Stimulated activated naive B cell treated with anti-CD40 and anti-IgM and Interleukin-4, amounts not matched to agents 10 μg/mL and 1 μg/mL and 100 μg/mL, for 72 hours (primary cell): ENCODE data around the gene ALDH1L1.
"Not testable (repeated sequence)": the region's sequence is repeated elsewhere in the genome, so short reads cannot be mapped to it uniquely, and the experiment has no call there.

Experiments used
- ATAC-seq, 2 donors: fragments of 150-1000 bp; cut with Tn5 transposase; replicated peaks; 2 replicates each; pipeline ENCODE4 v1.10.0; 2021; ENCODE audit warnings: moderate library complexity in 1 of 2
- DNase-seq: peaks from one replicate; pipeline ENCODE4 v3.0.0; 2021
- H3K27ac Mint-ChIP-seq: one replicate; pipeline ENCODE4 v1.8.0; 2022; ENCODE audit warnings: mild to moderate bottlenecking, mixed read lengths
- H3K27me3 Mint-ChIP-seq, 2 donors: one replicate each; pipeline ENCODE4 v1.8.0; 2022; ENCODE audit warnings: mixed read lengths in 2 of 2
- H3K36me3 Mint-ChIP-seq, 2 donors: one replicate each; pipeline ENCODE4 v1.8.0; 2022; ENCODE audit warnings: mixed read lengths in 2 of 2, mild to moderate bottlenecking in 1 of 2
- H3K4me1 Mint-ChIP-seq, 2 donors: one replicate each; pipeline ENCODE4 v1.8.0; 2022; ENCODE audit warnings: mixed read lengths in 2 of 2, mild to moderate bottlenecking in 1 of 2
- H3K4me3 Mint-ChIP-seq, 2 donors: one replicate each; pipeline ENCODE4 v1.8.0; 2022; ENCODE audit warnings: mild to moderate bottlenecking in 2 of 2, mixed read lengths in 2 of 2, moderate library complexity in 1 of 2
- H3K9me3 Mint-ChIP-seq, 2 donors: one replicate each; pipeline ENCODE4 v1.8.0; 2022; ENCODE audit warnings: mixed read lengths in 2 of 2, mild to moderate bottlenecking in 1 of 2

Gene ALDH1L1

DNA sequence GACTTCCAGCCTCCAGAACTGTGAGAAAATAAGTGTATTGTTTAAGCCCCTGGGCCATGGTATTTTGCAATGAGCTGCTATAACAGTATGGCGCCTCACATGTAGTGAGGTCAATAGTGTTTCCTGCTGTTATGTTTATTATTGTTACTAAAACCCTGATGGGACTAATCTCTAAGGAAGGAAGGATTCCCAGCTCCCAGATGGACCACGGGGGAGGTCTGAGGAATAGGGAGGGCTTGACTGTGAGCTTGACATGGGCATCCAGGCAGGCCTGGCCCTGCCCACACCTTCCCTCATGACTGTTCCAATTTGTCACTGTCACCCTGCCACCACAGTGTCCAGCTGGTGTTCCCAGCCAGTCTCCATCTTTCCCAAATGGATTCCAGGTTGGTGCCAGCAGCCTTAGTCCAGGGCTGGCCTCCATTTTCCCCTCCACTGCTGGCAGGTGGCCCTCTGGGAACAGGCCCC is 82.0 kb downstream of the ALDH1L1 start:
- H3K4me1 Mint-ChIP-seq, result no peaks in the 10 kb centered on the region
- peaks cover 4 to 7% of the 10 kb centered on the region in 2 donors for H3K27me3 Mint-ChIP-seq
- no peak overlapping the region for H3K4me3 Mint-ChIP-seq
- no peak overlapping the region for H3K27ac Mint-ChIP-seq
- ATAC-seq (no peak), DNase-seq (no peak)
- H3K9me3 Mint-ChIP-seq, result peaks cover 13 to 17% of the 10 kb centered on the region in 2 donors
- peaks cover 3 to 7% of the 10 kb centered on the region in 2 donors for H3K36me3 Mint-ChIP-seq

DNA sequence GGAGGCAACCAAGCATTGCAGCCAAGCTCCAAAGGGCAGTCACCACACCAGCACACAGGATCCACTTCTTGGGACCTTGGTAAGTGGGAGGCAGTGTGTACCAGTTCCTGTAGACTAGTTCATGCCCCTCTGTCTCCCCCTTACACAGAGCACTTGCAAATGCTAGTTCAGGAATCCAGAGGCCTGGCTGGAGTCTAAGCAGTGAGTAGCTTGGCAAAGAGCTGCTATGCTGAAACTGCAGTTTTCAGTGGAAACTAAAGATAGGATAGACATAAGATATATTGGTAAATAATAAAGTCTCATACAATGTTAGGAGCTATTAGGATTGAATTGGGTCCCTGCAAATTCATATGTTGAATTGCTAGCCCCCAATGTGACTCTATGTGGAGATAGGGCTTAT is 82.6 kb downstream of the ALDH1L1 start:
- Mint-ChIP-seq H3K4me1 (no peaks in the 10 kb centered on the region), H3K27me3 (peaks cover 4 to 7% of the 10 kb centered on the region in 2 donors), H3K4me3 (no peak overlapping the region), H3K36me3 (peaks cover 3 to 7% of the 10 kb centered on the region in 2 donors), H3K9me3 (peaks cover 13 to 17% of the 10 kb centered on the region in 2 donors), H3K27ac (no peak overlapping the region)
- DNase-seq (no peak), ATAC-seq (no peak)

DNA sequence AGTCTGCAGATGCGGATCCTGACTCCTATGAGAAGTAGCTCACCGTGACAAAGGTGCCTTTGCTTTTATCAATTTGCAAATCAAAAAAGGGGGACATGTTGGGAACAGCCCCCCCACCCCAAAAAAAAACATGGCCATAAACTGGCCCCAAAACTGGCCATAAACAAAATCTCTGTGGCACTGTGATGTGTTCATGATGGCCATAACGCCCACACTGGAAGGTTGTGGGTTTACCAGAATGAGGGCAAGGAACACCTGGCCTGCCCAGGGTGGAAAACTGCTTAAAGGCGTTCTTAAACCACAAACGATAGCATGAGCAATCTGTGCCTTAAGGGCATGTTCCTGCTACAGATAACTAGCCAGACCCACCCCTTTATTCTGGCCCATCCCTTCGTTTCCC is 84.1 kb downstream of the ALDH1L1 start:
- not testable (repeated sequence) for DNase-seq, H3K27me3 Mint-ChIP-seq, H3K4me3 Mint-ChIP-seq, H3K27ac Mint-ChIP-seq, ATAC-seq, H3K4me1 Mint-ChIP-seq
- peaks cover 7 to 16% of the 10 kb centered on the region in 2 donors for H3K36me3 Mint-ChIP-seq
- H3K9me3 Mint-ChIP-seq, result peaks cover 21 to 22% of the 10 kb centered on the region in 2 donors

DNA sequence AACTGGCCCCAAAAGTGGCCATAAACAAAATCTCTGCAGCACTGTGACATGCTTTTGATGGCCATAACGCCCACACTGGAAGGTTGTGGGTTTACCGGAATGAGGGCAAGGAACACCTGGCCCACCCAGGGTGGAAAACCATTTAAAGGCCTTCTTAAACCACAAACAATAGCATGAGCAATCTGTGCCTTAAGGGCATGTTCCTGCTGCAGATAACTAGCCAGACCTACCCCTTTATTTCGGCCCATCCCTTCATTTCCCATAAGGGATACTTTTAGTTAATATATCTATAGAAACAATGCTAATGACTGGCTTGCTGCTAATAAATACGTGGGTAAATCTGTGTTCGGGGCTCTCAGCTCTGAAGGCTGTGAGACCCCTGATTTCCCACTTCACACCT is 88.3 kb downstream of the ALDH1L1 start:
- ATAC-seq, H3K27ac Mint-ChIP-seq, H3K4me3 Mint-ChIP-seq, DNase-seq, H3K27me3 Mint-ChIP-seq, H3K4me1 Mint-ChIP-seq: not testable (repeated sequence)
- Mint-ChIP-seq H3K9me3 (peaks cover 16 to 21% of the 10 kb centered on the region in 2 donors), H3K36me3 (peaks cover 12 to 22% of the 10 kb centered on the region in 2 donors)

DNA sequence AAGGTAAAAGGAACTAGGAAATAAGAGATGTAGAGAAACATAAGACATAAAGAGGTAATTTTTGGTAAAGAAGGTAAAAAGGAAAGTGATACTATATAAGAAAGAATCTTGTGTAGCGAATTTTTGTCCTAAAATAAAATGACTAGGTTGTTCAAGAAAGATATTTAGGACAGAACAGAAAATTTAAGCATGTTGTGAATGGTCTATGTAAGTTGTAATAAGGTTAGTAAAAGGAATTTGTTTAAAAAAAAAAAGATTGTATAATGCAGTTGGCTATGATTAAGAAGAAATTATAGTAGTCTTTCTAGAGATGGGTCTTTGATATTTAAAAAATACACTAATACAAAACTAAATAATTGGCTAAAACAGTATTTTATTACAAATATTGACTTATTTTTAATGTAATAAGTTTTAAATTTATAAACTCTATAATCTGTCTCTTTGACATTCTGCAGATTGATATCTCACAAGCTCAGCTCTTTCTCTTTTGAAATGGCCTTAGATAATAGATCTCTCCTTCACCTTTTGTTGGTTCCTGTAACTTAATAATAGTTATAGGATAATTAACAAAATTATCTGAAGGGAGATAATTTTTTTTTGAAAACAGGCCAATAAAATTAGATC is 92.7 kb downstream of the ALDH1L1 start:
- H3K27me3 Mint-ChIP-seq, result no peaks in the 10 kb centered on the region
- ATAC-seq (no peak), DNase-seq (no peak)
- no peak overlapping the region for H3K4me3 Mint-ChIP-seq
- peaks cover 13 to 22% of the 10 kb centered on the region in 2 donors for H3K4me1 Mint-ChIP-seq
- peaks cover 9 to 15% of the 10 kb centered on the region in 2 donors for H3K36me3 Mint-ChIP-seq
- peaks cover 4 to 9% of the 10 kb centered on the region in 2 donors for H3K9me3 Mint-ChIP-seq
- H3K27ac Mint-ChIP-seq, result no peak overlapping the region

DNA sequence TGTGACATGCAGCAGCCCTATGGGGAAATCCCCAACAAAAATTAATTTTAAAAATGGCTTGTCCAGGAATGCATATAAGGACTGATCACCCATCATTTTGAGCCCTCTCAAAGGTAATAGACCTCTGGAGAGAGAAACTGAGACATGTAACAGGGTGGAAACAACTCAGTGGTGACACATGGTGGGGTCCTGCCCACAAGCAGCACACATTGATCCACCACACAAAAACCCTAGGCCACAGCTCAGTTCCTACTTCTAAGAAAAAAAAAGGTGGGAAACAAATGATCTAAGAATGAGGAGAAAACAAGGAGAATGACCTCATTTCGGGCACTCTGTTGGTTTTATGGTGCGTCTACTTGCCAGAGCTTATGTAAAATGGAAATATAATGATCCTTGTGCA is 94.5 kb downstream of the ALDH1L1 start:
- no peak for DNase-seq
- ATAC-seq, result no peak
- Mint-ChIP-seq H3K27me3 (no peaks in the 10 kb centered on the region), H3K4me1 (peaks cover 13 to 22% of the 10 kb centered on the region in 2 donors), H3K9me3 (no peaks in the 10 kb centered on the region), H3K27ac (no peak overlapping the region), H3K4me3 (no peak overlapping the region), H3K36me3 (peaks cover 4 to 6% of the 10 kb centered on the region in 2 donors)

DNA sequence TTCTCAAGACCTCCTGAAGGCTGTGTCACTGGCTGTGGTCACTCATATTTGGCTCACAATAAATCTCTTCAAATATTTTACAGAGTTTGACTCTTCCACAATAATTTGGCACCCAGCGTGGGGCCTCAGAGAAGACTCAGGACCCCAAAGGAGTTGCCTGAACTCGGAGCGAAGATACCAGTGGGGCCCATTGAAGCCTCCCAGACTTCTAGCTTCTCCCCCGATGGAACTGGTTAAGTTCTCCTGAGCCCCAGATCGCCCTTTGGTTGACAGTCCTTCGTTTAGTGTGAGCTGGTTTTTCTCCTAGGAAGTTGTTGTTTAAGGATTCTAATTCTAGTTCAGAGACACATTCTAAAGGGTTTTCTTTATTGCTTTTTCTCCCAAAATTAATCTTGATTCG is 95.1 kb downstream of the ALDH1L1 start:
- Mint-ChIP-seq H3K4me1 (peaks cover 13 to 22% of the 10 kb centered on the region in 2 donors), H3K27ac (no peak overlapping the region), H3K9me3 (no peaks in the 10 kb centered on the region), H3K27me3 (no peaks in the 10 kb centered on the region), H3K4me3 (peak overlapping the region; percentile 47 to 86), H3K36me3 (peaks cover 3 to 5% of the 10 kb centered on the region in 2 donors)
- DNase-seq, result no peak
- no peak for ATAC-seq

DNA sequence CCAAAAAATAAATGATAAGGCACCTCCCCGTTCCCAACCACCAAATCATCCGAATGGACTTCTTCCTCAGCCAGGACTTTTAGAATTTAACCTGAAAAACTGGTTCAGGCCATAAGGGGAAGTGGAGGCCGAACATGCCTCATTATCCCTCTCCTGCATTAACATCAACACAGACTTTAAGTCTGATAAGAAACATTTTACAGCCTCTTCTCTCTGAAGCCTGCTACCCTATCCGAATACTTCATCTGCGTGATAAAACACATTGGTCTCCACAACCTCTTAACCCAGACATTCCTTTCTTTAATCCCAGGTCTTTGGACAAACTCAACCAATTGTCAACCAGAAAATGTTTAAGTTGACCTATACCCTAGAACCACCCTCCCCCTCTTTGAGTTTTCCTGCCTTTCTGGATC is 95.6 kb downstream of the ALDH1L1 start:
- Mint-ChIP-seq H3K4me3 (peak overlapping the region; percentile 47 to 86), H3K27me3 (no peaks in the 10 kb centered on the region), H3K27ac (no peak overlapping the region), H3K9me3 (no peaks in the 10 kb centered on the region), H3K36me3 (peaks cover 5% of the 10 kb centered on the region in 2 donors), H3K4me1 (peaks cover 13 to 22% of the 10 kb centered on the region in 2 donors)
- no peak for DNase-seq
- ATAC-seq, result no peak

DNA sequence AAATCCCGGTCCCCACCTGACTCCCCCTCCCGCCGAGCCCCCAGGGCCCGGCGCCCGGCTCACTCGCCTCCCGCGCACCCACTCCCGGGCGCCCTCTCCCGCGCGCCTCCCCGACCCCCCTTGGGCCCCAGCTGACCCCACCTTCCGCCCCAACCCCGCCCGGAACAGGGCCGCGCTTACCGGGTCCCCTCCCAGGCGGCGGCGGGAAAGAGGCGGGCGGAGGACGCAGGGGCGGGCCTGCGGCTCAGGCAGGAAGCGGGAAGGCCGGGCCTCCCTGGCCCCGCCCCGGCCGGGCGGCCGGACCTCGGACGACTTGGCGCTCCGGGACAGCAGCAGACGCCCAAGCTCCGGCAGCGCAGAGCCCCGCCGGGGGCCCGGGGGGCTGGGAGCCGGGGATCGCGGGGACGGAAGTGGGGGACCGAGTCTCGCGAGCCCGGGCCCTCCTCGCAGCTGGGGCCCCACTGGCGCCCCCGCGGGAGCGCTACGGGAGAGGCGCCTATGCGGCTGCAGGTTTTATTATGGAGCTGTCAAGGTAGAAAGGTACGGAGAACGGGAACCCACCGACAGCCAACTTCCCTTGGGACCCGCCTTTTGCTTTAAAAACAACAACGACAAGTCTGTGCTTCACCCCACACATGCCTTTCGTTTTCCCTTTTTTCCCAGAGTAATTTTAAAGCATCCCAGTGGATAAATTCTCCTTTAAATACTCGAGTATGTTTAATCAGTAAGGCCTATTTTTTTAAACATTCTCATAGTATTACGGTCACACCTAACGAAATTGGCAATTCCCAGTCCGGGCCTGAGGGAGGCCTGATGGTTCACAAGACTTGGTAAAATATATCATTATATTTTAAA is 96.2 kb downstream of the ALDH1L1 start, which contains the start of gene SLC41A3:
TSS of gene SLC41A3 (minus strand) at position 212 of the 855 bp plus-strand sequence. CDS start 15,905 bp downstream, outside the sequence.
- H3K36me3 Mint-ChIP-seq, result peaks cover 5% of the 10 kb centered on the region in 2 donors
- H3K27me3 Mint-ChIP-seq, result no peaks in the 10 kb centered on the region
- peak within 1 kb of the TSS; percentile 96 for H3K27ac Mint-ChIP-seq
- DNase-seq (peak; percentile 87), ATAC-seq (peak; percentile 92 to 93)
- H3K4me3 Mint-ChIP-seq, result peak within 1 kb of the TSS; percentile 86 to 92
- no peaks in the 10 kb centered on the region for H3K9me3 Mint-ChIP-seq
- peaks cover 13 to 22% of the 10 kb centered on the region in 2 donors for H3K4me1 Mint-ChIP-seq

DNA sequence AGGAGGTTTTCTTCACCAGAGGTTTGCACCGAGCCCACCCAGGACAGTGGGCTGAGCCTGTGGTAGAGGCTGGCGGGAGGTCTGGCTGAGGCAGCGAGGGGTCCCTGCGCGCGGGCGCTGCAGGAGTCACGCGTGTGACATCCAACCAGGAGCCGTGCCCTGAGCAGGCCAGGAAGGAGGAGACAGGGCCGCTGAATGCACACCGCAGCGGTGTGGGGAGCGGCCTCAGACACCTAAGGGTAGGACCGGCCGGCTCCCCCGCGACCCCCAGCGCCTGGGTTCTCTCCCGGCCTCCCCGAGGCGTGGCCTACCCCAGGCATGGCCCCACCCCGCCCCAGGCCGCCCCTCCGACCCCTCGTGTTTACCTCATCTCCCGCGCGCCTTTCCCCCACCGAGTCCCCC is 96.9 kb downstream of the ALDH1L1 start:
- Mint-ChIP-seq H3K36me3 (peaks cover 5% of the 10 kb centered on the region in 2 donors), H3K9me3 (no peaks in the 10 kb centered on the region), H3K4me1 (peaks cover 13 to 22% of the 10 kb centered on the region in 2 donors), H3K27ac (peak overlapping the region; percentile 96), H3K4me3 (peak overlapping the region; percentile 86 to 92), H3K27me3 (no peaks in the 10 kb centered on the region)
- DNase-seq (peak; percentile 31), ATAC-seq (peak; percentile 68 to 69)

DNA sequence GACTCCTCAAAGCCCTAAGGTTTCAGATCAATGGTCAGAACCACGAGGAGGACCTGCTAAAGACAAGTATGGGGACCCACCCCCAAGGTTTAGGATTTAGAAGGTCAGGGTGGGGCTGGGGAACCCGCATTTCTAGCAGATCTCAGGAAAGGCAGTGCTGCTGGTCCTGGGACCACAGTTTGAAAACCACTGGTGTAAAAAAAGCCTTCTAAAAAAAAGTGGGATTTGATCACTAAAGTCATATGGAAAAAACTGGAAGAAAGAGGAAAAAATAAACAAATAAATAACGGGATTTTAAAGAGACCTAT is 97.3 kb downstream of the ALDH1L1 start:
- ATAC-seq (no peak), DNase-seq (no peak)
- peaks cover 13 to 22% of the 10 kb centered on the region in 2 donors for H3K4me1 Mint-ChIP-seq
- H3K9me3 Mint-ChIP-seq, result no peaks in the 10 kb centered on the region
- H3K36me3 Mint-ChIP-seq, result peaks cover 5% of the 10 kb centered on the region in 2 donors
- peak overlapping the region; percentile 96 for H3K27ac Mint-ChIP-seq
- H3K27me3 Mint-ChIP-seq, result no peaks in the 10 kb centered on the region
- H3K4me3 Mint-ChIP-seq, result peak overlapping the region; percentile 86 to 92

DNA sequence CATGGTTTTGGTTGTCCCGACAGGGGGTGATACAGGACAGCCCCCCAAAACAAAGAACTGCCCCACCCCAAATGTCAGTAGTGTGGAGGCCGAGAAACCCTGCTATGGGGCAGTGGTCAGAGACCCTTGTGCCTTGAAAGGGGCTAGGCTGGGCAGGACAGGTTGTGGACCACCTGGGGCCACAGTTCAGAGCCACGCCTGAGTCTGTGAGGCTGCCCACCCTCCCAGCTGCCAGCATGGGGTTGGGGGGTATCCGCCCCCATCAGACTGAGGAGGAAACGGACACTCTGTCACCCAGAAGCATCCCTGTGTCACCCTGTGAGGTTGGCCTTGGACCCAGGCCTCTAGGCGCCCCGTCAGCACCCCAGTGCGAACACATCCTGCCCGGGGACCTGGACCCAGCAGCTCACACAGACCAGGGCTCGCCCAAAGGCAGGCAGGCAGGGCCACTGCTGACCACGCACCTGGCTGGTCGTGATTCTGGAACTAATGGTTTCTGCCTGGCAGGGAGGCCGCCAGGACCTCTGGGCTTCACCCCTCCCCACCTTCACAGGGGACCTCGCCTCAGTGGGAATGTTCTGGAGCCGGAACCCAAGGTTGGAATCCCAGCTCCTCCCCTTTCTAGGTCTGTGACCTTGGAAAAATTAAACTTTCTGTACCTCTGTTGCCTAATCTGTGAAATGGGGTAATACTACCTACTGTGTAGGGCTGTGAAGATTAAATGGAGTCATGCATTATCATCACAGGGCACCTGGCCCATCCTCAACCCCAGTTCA is 97.8 kb downstream of the ALDH1L1 start:
- H3K4me3 Mint-ChIP-seq, result peak overlapping the region; percentile 86 to 92
- H3K4me1 Mint-ChIP-seq, result peaks cover 13 to 22% of the 10 kb centered on the region in 2 donors
- no peak for ATAC-seq
- peaks cover 5% of the 10 kb centered on the region in 2 donors for H3K36me3 Mint-ChIP-seq
- H3K27ac Mint-ChIP-seq, result peak overlapping the region; percentile 96
- no peak for DNase-seq
- H3K9me3 Mint-ChIP-seq, result no peaks in the 10 kb centered on the region
- H3K27me3 Mint-ChIP-seq, result no peaks in the 10 kb centered on the region

DNA sequence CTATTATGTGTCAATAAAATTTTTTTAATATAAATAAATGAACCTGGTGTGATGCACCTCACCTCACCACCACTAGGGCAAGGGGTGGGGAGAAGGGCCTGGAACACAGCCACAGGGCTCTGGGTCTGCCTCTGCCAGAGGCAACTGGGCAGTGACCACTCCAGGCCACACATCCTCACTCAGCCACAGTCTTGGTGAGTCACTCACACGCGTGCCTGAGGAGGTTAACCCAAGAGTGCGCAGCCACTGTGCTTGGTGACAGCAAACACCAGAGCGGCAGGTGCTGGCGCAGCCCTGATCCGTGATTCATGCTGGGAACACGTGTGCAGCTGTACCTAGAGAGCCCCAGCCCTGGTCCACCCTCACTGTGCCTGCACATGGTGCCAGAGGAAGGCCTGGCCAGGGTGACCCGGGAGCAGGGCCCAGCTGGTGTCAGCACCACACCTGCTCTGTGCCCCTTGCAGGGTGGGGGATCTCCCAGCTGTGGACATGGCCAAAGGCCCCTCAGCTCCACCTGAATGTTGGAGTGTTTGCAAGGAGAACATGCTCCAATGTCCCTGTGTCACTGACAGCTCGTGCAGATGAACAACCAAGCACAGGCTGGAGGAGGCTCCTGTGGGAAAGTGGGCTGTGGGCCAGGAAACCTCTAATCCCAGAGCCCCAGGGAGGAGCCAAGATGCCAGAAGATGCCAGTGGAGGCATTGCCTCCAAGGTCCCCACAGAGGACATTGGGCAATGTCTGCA is 98.6 kb downstream of the ALDH1L1 start:
- Mint-ChIP-seq H3K27ac (no peak overlapping the region), H3K36me3 (peaks cover 5% of the 10 kb centered on the region in 2 donors), H3K27me3 (no peaks in the 10 kb centered on the region), H3K4me3 (no peak overlapping the region), H3K9me3 (no peaks in the 10 kb centered on the region), H3K4me1 (peaks cover 13 to 22% of the 10 kb centered on the region in 2 donors)
- DNase-seq (no peak), ATAC-seq (no peak)
